ENCODE results near the gene ZBTB20. TPM values are rescaled to one million over a fixed set of nuclear protein-coding genes. Genes with fewer than 3 reads are reported as not detected.

Gene ZBTB20
- total RNA-seq, 1 donor from 2014 or later, result 61.0 TPM

GRCh38 chr3:114727373-114727772 lies 419.7 kb downstream of the ZBTB20 start:
- Histone ChIP-seq H3K4me1 (no peaks in the 10 kb centered on the region), H3K27ac (no peak overlapping the region), H3K36me3 (no peaks in the 10 kb centered on the region), H3K27me3 (no peaks in the 10 kb centered on the region), H3K4me3 (no peak overlapping the region), H3K9me3 (no peaks in the 10 kb centered on the region)
- no peak for TF ChIP-seq CTCF (IDR thresholded peaks at IDR 0.05)
- ATAC-seq (no peak), DNase-seq (no peak)
- intact Hi-C loops (cut with DNase I), result no loop called here

DNA sequence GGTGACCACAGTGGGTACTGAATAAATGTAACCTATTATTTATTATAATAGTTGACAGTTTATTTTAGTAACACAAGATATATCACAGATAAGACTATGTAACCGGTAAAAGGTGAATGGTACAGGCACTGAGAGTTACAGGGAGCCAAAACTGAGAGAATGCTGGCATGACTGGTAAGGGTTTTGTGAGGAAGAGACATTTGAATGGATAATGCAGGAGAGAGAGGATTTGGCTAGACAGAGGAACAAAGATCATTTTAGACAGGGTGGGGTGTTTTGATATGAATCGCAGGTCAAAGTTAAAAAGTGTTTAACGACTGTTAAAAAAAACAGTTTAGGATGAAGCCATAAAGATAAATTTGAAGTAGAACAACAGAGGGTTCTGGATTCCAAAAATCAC lies 421.1 kb downstream of the ZBTB20 start:
- H3K27me3 ChIP-seq, result no peaks in the 10 kb centered on the region
- intact Hi-C loops (cut with DNase I), result no loop called here
- TF ChIP-seq CTCF (IDR thresholded peaks at IDR 0.05), result no peak
- no peak overlapping the region for H3K27ac ChIP-seq
- H3K4me3 ChIP-seq, result no peak overlapping the region
- ATAC-seq (no peak), DNase-seq (no peak)
- H3K36me3 ChIP-seq, result no peaks in the 10 kb centered on the region
- H3K9me3 ChIP-seq, result no peaks in the 10 kb centered on the region
- H3K4me1 ChIP-seq, result no peaks in the 10 kb centered on the region

- H3K9me3 ChIP-seq, result no peaks in the 10 kb centered on the region
- peaks cover 7% of the 10 kb centered on the region for H3K4me1 ChIP-seq
- H3K4me3 ChIP-seq, result no peak overlapping the region
- TF ChIP-seq CTCF (IDR thresholded peaks at IDR 0.05), result no peak
- H3K27me3 ChIP-seq, result no peaks in the 10 kb centered on the region
- ATAC-seq (no peak), DNase-seq (no peak)
- H3K36me3 ChIP-seq, result no peaks in the 10 kb centered on the region
- no peak overlapping the region for H3K27ac ChIP-seq
- intact Hi-C loops (cut with DNase I), result no loop called here
These were observed 424.6 kb downstream of the ZBTB20 start for GRCh38 chr3:114722530-114722929.

DNA sequence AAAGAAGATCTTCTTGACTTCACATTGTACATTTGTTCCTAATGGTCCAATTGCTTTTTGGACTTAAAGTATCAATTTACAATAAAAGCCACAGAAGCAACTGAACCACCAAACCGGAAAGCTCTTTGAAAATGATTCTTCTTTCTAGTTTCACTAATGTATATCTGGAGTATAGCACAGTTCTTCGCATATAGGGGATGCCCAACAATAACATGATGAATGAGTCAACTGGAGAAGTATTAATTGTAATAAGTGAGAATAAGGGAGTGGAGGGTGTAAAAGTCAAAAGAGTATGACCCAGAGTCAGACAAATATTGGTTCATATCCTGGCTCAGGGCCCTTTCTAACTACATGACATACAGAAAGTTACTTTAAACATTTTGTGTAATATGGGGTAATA lies 425.2 kb downstream of the ZBTB20 start:
- Histone ChIP-seq H3K4me1 (peaks cover 7% of the 10 kb centered on the region), H3K27ac (no peak overlapping the region), H3K36me3 (no peaks in the 10 kb centered on the region), H3K9me3 (no peaks in the 10 kb centered on the region), H3K27me3 (no peaks in the 10 kb centered on the region), H3K4me3 (no peak overlapping the region)
- no peak for ATAC-seq
- TF ChIP-seq CTCF (IDR thresholded peaks at IDR 0.05), result no peak
- intact Hi-C loops (cut with DNase I), result no loop called here
- no peak for DNase-seq

DNA sequence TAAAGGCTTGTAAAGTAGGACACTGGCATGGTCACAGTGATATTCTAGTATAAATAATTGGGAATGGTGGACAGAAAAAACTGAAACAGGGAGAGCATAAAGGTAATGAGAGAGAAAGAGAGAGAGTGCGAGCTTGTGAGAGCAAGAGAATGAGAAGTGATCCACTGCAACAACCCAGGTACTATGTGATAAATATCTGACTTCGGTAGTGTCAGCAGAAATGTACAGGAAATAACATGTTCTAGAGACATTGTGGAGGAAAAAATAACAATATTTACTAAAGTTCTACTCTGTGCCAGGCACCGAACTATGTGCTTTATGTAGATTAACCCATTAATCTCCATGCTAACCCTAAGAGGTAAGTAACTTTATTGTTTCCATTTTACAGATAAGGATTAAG lies 425.9 kb downstream of the ZBTB20 start:
- Histone ChIP-seq H3K36me3 (no peaks in the 10 kb centered on the region), H3K27ac (no peak overlapping the region), H3K27me3 (no peaks in the 10 kb centered on the region), H3K4me1 (peaks cover 7% of the 10 kb centered on the region), H3K9me3 (no peaks in the 10 kb centered on the region), H3K4me3 (no peak overlapping the region)
- no peak for DNase-seq
- ATAC-seq, result no peak
- TF ChIP-seq CTCF (IDR thresholded peaks at IDR 0.05), result no peak
- intact Hi-C loops (cut with DNase I), result no loop called here

GRCh38 chr3:114718898-114719210 lies 428.2 kb downstream of the ZBTB20 start:
- intact Hi-C loops (cut with DNase I), result no loop called here
- no peak for DNase-seq
- Histone ChIP-seq H3K27me3 (no peaks in the 10 kb centered on the region), H3K4me3 (no peak overlapping the region), H3K4me1 (peaks cover 7% of the 10 kb centered on the region), H3K36me3 (no peaks in the 10 kb centered on the region), H3K27ac (no peak overlapping the region), H3K9me3 (no peaks in the 10 kb centered on the region)
- TF ChIP-seq CTCF (IDR thresholded peaks at IDR 0.05), result no peak
- ATAC-seq, result no peak

Data from upper lobe of right lung (tissue), 1 donor.